PC-3 (cell line): ENCODE measurements around the gene ARSB. TPM values are rescaled to one million over a fixed set of nuclear protein-coding genes. Genes with fewer than 3 reads are reported as not detected.

Experiments
- ATAC-seq: fragments of 200-7000 bp; cut with Tn5 transposase; 2 replicates; pipeline ENCODE4 v1.9.1; 2020; ENCODE audit warnings: mild to moderate bottlenecking, moderate library complexity
- BruUV-seq: library from RNA; stranded (reverse); fragments of 400-500 nt; replicated peaks from 2 replicates; lab custom pipeline; 2021; lab: Mats Ljungman, UMichigan
- CTCF ChIA-PET: fragments of 300-600 bp; sonication (Branson Sonifier 250); formaldehyde crosslinking; loops from one replicate; lab custom pipeline; 2022; ENCODE audit warnings: antibody characterized with exemption; lab: Charles Lee
- POLR2A ChIA-PET: fragments of 300-600 bp; sonication (Branson Sonifier 250); formaldehyde crosslinking; loops from one replicate; lab custom pipeline; 2022; ENCODE audit warnings: antibody characterized with exemption; ENCODE audit not compliant: unreplicated experiment; lab: Charles Lee
- DNase-seq: peaks from one replicate; pipeline ENCODE4 v3.0.0-alpha.2; 2015
- H2AFZ ChIP-seq: fragments of 300-600 bp; sonication (generic); 2 replicates; pipeline ENCODE4 v1.6.0; 2016; ENCODE audit warnings: antibody characterized with exemption, low read length
- H3F3A ChIP-seq: fragments of 300-600 bp; sonication (generic); one replicate; pipeline ENCODE4 v1.6.0; 2017; ENCODE audit warnings: antibody characterized with exemption, low read length, control low read depth, mild to moderate bottlenecking; ENCODE audit not compliant: unreplicated experiment
- H3K27ac ChIP-seq: fragments of 300-600 bp; sonication (generic); 2 replicates; pipeline ENCODE4 v1.5.1; 2016; ENCODE audit warnings: mild to moderate bottlenecking, low read length
- H3K27me3 ChIP-seq: fragments of 300-600 bp; sonication (generic); 2 replicates; pipeline ENCODE4 v1.6.1; 2016; ENCODE audit warnings: low read length, mixed read lengths
- H3K36me3 ChIP-seq: fragments of 300-600 bp; sonication (generic); 2 replicates; pipeline ENCODE4 v1.6.1; 2016; ENCODE audit warnings: low read depth, mixed run types, low read length, mixed read lengths
- H3K4me1 ChIP-seq: fragments of 300-600 bp; sonication (generic); 2 replicates; pipeline ENCODE4 v1.5.1; 2016; ENCODE audit warnings: low read length; ENCODE audit not compliant: insufficient read depth
- H3K4me2 ChIP-seq: fragments of 300-600 bp; sonication (generic); 2 replicates; pipeline ENCODE4 v1.6.0; 2016; ENCODE audit warnings: low read length
- H3K4me3 ChIP-seq: fragments of 300-600 bp; sonication (generic); 2 replicates; pipeline ENCODE4 v1.5.1; 2016; ENCODE audit warnings: mild to moderate bottlenecking, low read length, mixed read lengths
- H3K79me2 ChIP-seq: fragments of 300-600 bp; sonication (generic); 2 replicates; pipeline ENCODE4 v1.6.1; 2017; ENCODE audit warnings: low read length, mixed read lengths
- H3K9ac ChIP-seq: fragments of 300-600 bp; sonication (generic); 2 replicates; pipeline ENCODE4 v1.6.0; 2016; ENCODE audit warnings: mild to moderate bottlenecking, low read length
- H3K9me2 ChIP-seq: fragments of 300-600 bp; sonication (generic); replicated peaks from 2 replicates; pipeline ENCODE4 v1.6.1; 2016; ENCODE audit warnings: mixed run types, low read length, mixed read lengths
- H3K9me3 ChIP-seq: fragments of 300-600 bp; sonication (generic); 2 replicates; pipeline ENCODE4 v1.6.1; 2016; ENCODE audit warnings: low read length, mixed read lengths
- H4K20me1 ChIP-seq: fragments of 300-600 bp; sonication (generic); 2 replicates; pipeline ENCODE4 v1.6.1; 2016; ENCODE audit warnings: low read length, mixed read lengths
- CTCF ChIP-seq: fragments of 300-600 bp; sonication (generic); conservative IDR thresholded peaks from 2 replicates; pipeline ENCODE4 v1.5.1; 2017; ENCODE audit warnings: antibody characterized with exemption, low read depth, mild to moderate bottlenecking, low read length
- EZH2 ChIP-seq: fragments of 300-600 bp; sonication (generic); IDR thresholded peaks from one replicate; pipeline ENCODE4 v1.6.1; 2017; ENCODE audit warnings: antibody characterized with exemption, mild to moderate bottlenecking, low read length; ENCODE audit not compliant: unreplicated experiment
- EZH2phosphoT487 ChIP-seq: fragments of 300-600 bp; sonication (generic); IDR thresholded peaks from 2 replicates; pipeline ENCODE4 v1.6.1; 2018; ENCODE audit warnings: mild to moderate bottlenecking, antibody characterized with exemption, low read length, borderline replicate concordance
- intact Hi-C: fragments of 100-400 bp; cut with micrococcal nuclease; formaldehyde crosslinking; loops from 2 replicates; pipeline ENCODE4 v1.9.0; 2023
- total RNA-seq: library from RNA; depleted of rRNA; stranded (reverse); fragments of >200 nt; gene quantifications from 2 replicates; pipeline ENCODE4 v1.2.3, GENCODE V29; 2014

The ARSB gene
- total RNA-seq, 1 experiment from 2014 or later = 8.1 TPM

- BruUV-seq = no TSS peak
These were observed 59.8 kb downstream of the ARSB start for GRCh38 chr5:78925129-78925876.

GRCh38 chr5:78923622-78923970, 61.5 kb downstream of the ARSB start:
- ChIA-PET CTCF (no interaction called here), POLR2A (no interaction called here)
- H3K4me1 ChIP-seq = peaks cover 6% of the 10 kb centered on the region; the same call in 1 of the 2 replicates
- H3F3A ChIP-seq = no peaks in the 10 kb centered on the region
- no peaks in the 10 kb centered on the region for H3K36me3 ChIP-seq
- no peaks in the 10 kb centered on the region for H3K79me2 ChIP-seq
- DNase-seq (no peak), ATAC-seq (no peak)
- no peak overlapping the region for H3K4me2 ChIP-seq
- H4K20me1 ChIP-seq = no peaks in the 10 kb centered on the region
- H3K9me2 ChIP-seq = no peaks in the 10 kb centered on the region
- intact Hi-C loops = no loop called here
- no peak for TF ChIP-seq CTCF
- TF ChIP-seq EZH2phosphoT487 = no peak
- TF ChIP-seq EZH2 = no peak
- no peaks in the 10 kb centered on the region for H3K9me3 ChIP-seq
- H3K4me3 ChIP-seq = no peak overlapping the region
- H3K27me3 ChIP-seq = no peaks in the 10 kb centered on the region
- H3K27ac ChIP-seq = no peak overlapping the region
- H3K9ac ChIP-seq = no peak overlapping the region
- BruUV-seq = no TSS peak
- H2AFZ ChIP-seq = no peak overlapping the region

More at GRCh38 chr5:78925129-78925876, 59.8 kb downstream of the ARSB start:
- Histone ChIP-seq H3K4me1 (peaks cover 6% of the 10 kb centered on the region; the same call in 1 of the 2 replicates), H3F3A (no peaks in the 10 kb centered on the region), H3K9me2 (no peaks in the 10 kb centered on the region), H4K20me1 (no peaks in the 10 kb centered on the region), H3K4me3 (no peak overlapping the region), H3K27me3 (no peaks in the 10 kb centered on the region), H3K9ac (no peak overlapping the region), H2AFZ (no peak overlapping the region), H3K27ac (no peak overlapping the region), H3K36me3 (no peaks in the 10 kb centered on the region), H3K4me2 (no peak overlapping the region), H3K9me3 (no peaks in the 10 kb centered on the region), H3K79me2 (no peaks in the 10 kb centered on the region)
- ATAC-seq = no peak
- TF ChIP-seq CTCF (no peak), EZH2phosphoT487 (no peak), EZH2 (no peak)
- intact Hi-C loops = no loop called here
- CTCF ChIA-PET = no interaction called here
- POLR2A ChIA-PET = no interaction called here
- no peak for DNase-seq
